Renal cortical epithelial cell (primary cell): Measurements from ENCODE around the gene ZNF785. TPM values are rescaled to one million over a fixed set of nuclear protein-coding genes. Genes with fewer than 3 reads are reported as not detected.
"Not testable (repeated sequence)": the region's sequence is repeated elsewhere in the genome, so short reads cannot be mapped to it uniquely, and the experiment has no call there.

Experiments
- DNase-seq: peaks from one replicate; pipeline ENCODE4 v3.0.0-alpha.2; 2011; ENCODE audit warnings: low read depth
- total RNA-seq: library from RNA; depleted of rRNA; stranded (reverse); fragments of >200 nt; gene quantifications from 2 replicates; pipeline ENCODE4 v1.2.3, GENCODE V29; 2014

ZNF785 gene
- total RNA-seq, 1 donor from 2014 or later: 9.1 TPM

GRCh38 chr16:30539986-30540526 lies 45.4 kb downstream of the ZNF785 start:
- not testable (repeated sequence) for DNase-seq

- no peak for DNase-seq
Observed at GRCh38 chr16:30539000-30539964, 46.2 kb downstream of the ZNF785 start.

- peak; percentile 42 for DNase-seq
Observed at GRCh38 chr16:30536391-30537024, 49.0 kb downstream of the ZNF785 start.

GRCh38 chr16:30535777-30536190 lies 49.7 kb downstream of the ZNF785 start:
- DNase-seq: peak; percentile 58

- DNase-seq: no peak
Observed at GRCh38 chr16:30535106-30535776, 50.3 kb downstream of the ZNF785 start.

GRCh38 chr16:30534368-30535105 lies 51.0 kb downstream of the ZNF785 start, which contains the start of gene ZNF747:
ZNF747 (minus strand) TSS chr16:30534858; CDS start chr16:30534679, 179 bp downstream.
- peak; percentile 62 for DNase-seq

GRCh38 chr16:30533748-30534367 lies 51.6 kb downstream of the ZNF785 start:
- DNase-seq: no peak

GRCh38 chr16:30533146-30533522 lies 52.4 kb downstream of the ZNF785 start:
- DNase-seq: no peak

- no peak for DNase-seq
Observed at GRCh38 chr16:30532285-30533145, 53.0 kb downstream of the ZNF785 start.

Other genes starting within 250 kb of the ZNF785 start
- gene CD2BP2, start 230.4 kb downstream of the ZNF785 start, total RNA-seq: 36.0 and 40.6 TPM in 2 replicates
- 26.9 and 46.8 TPM in 2 replicates for gene TBC1D10B, start 215.2 kb downstream of the ZNF785 start, total RNA-seq
- gene MYL11, start 210.9 kb downstream of the ZNF785 start, total RNA-seq: not detected in 2 replicates
- 0.25 TPM in 1 of 2 replicates, not detected in the other for gene SEPTIN1, start 203.1 kb downstream of the ZNF785 start, total RNA-seq
- gene ZNF48, start 190.3 kb downstream of the ZNF785 start, total RNA-seq: 12.7 and 13.8 TPM in 2 replicates
- 9.0 and 10.1 TPM in 2 replicates for gene ZNF771, start 178.1 kb downstream of the ZNF785 start, total RNA-seq
- gene DCTPP1, start 155.7 kb downstream of the ZNF785 start, total RNA-seq: 24.5 and 49.8 TPM in 2 replicates
- gene SEPHS2, start 139.8 kb downstream of the ZNF785 start, total RNA-seq: 9.2 and 19.0 TPM in 2 replicates
- not detected in 2 replicates for gene ITGAL, start 113.0 kb downstream of the ZNF785 start, total RNA-seq
- gene ZNF768, start 59.1 kb downstream of the ZNF785 start, total RNA-seq: 22.4 and 24.0 TPM in 2 replicates
- gene ZNF747, start 50.8 kb downstream of the ZNF785 start, total RNA-seq: 7.5 and 11.7 TPM in 2 replicates
- gene ZNF764, start 27.3 kb downstream of the ZNF785 start, total RNA-seq: 2.6 and 6.9 TPM in 2 replicates
- gene ZNF688, start 14.0 kb downstream of the ZNF785 start, total RNA-seq: 5.3 and 7.1 TPM in 2 replicates
- 4.0 and 4.5 TPM in 2 replicates for gene ZNF689, start 24.7 kb upstream of the ZNF785 start, total RNA-seq
- gene PRR14, start 65.3 kb upstream of the ZNF785 start, total RNA-seq: 6.3 and 10.0 TPM in 2 replicates
- gene FBRS, start 72.7 kb upstream of the ZNF785 start, total RNA-seq: 7.5 and 20.6 TPM in 2 replicates
- gene SRCAP, start 113.5 kb upstream of the ZNF785 start, total RNA-seq: 14.4 and 74.0 TPM in 2 replicates
- gene PHKG2, start 162.7 kb upstream of the ZNF785 start, total RNA-seq: 25.4 and 26.2 TPM in 2 replicates
- gene CFAP119, start 176.4 kb upstream of the ZNF785 start, total RNA-seq: 2.7 and 2.8 TPM in 2 replicates
- gene RNF40, start 176.6 kb upstream of the ZNF785 start, total RNA-seq: 58.0 and 108 TPM in 2 replicates
- 6.4 and 22.1 TPM in 2 replicates for gene ZNF629, start 201.5 kb upstream of the ZNF785 start, total RNA-seq